Mesenchymal stem cell (in vitro differentiated cells and primary cell): ENCODE data around the gene TMEM91.

ENCODE experiments used
- DNase-seq: peaks from one replicate; pipeline ENCODE4 v3.0.0-alpha.2; 2013
- H2AFZ ChIP-seq: one replicate; pipeline ENCODE4 v1.6.1; 2013; ENCODE audit warnings: low read depth, mild to moderate bottlenecking, control low read depth, inconsistent platforms, low read length, moderate library complexity
- H2AK5ac ChIP-seq: 2 replicates; pipeline ENCODE4 v1.6.1; 2013; ENCODE audit warnings: low read length, moderate library complexity, mild to moderate bottlenecking, inconsistent platforms; ENCODE audit not compliant: severe bottlenecking
- H2BK120ac ChIP-seq: one replicate; pipeline ENCODE4 v1.6.1; 2013; ENCODE audit warnings: low read depth, mild to moderate bottlenecking, inconsistent platforms, low read length, moderate library complexity
- H2BK12ac ChIP-seq, 2 experiments: one replicate each; pipeline ENCODE4 v1.6.1; 2013; ENCODE audit warnings: inconsistent platforms in 2 of 2, low read length in 2 of 2, mild to moderate bottlenecking in 2 of 2, moderate library complexity in 2 of 2, control low read depth in 1 of 2
- H2BK15ac ChIP-seq: one replicate; pipeline ENCODE4 v1.6.1; 2013; ENCODE audit warnings: mild to moderate bottlenecking, low read depth, inconsistent platforms; ENCODE audit not compliant: poor library complexity, severe bottlenecking
- H2BK5ac ChIP-seq: 2 replicates; pipeline ENCODE4 v1.6.1; 2013; ENCODE audit warnings: low read depth, mild to moderate bottlenecking, low read length, control low read depth, inconsistent platforms; ENCODE audit not compliant: poor library complexity, severe bottlenecking
- H3K14ac ChIP-seq, 2 experiments: one replicate each; pipeline ENCODE4 v1.6.1; 2013; ENCODE audit warnings: inconsistent platforms in 2 of 2, low read length in 2 of 2, control low read depth in 1 of 2, mild to moderate bottlenecking in 1 of 2, moderate library complexity in 1 of 2
- H3K18ac ChIP-seq, 2 experiments: one replicate each; pipeline ENCODE4 v1.6.1; 2013; ENCODE audit warnings: inconsistent platforms in 2 of 2, low read length in 2 of 2, control low read depth in 1 of 2, low read depth in 1 of 2, mild to moderate bottlenecking in 1 of 2
- H3K23ac ChIP-seq, 2 experiments: one replicate each; pipeline ENCODE4 v1.6.1; 2013; ENCODE audit warnings: inconsistent platforms in 2 of 2, low read length in 2 of 2, mild to moderate bottlenecking in 2 of 2, moderate library complexity in 2 of 2, control low read depth in 1 of 2
- H3K27ac ChIP-seq: 2 replicates; pipeline ENCODE4 v1.5.1; 2013; ENCODE audit warnings: mild to moderate bottlenecking, moderate library complexity, low read length, control low read depth, inconsistent platforms; ENCODE audit not compliant: poor library complexity, severe bottlenecking
- H3K27me3 ChIP-seq, 2 experiments: 2 replicates each; pipeline versions ENCODE4 v1.6.1 to v1.7.0; 2013; ENCODE audit warnings: low read length in 2 of 2, mild to moderate bottlenecking in 2 of 2, moderate library complexity in 2 of 2, control low read depth in 1 of 2, inconsistent platforms in 1 of 2; ENCODE audit not compliant: control insufficient read depth in 1 of 2, insufficient read depth in 1 of 2
- H3K36me3 ChIP-seq, 2 experiments: 2 replicates each; pipeline versions ENCODE4 v1.6.1 to v1.7.0; 2013; ENCODE audit warnings: low read length in 2 of 2, control low read depth in 1 of 2, inconsistent platforms in 1 of 2, low read depth in 1 of 2, mild to moderate bottlenecking in 1 of 2; ENCODE audit not compliant: insufficient read depth in 2 of 2, control insufficient read depth in 1 of 2
- H3K4ac ChIP-seq, 2 experiments: one replicate each; pipeline ENCODE4 v1.6.1; 2013; ENCODE audit warnings: inconsistent platforms in 2 of 2, low read length in 2 of 2, mild to moderate bottlenecking in 2 of 2, moderate library complexity in 2 of 2, control low read depth in 1 of 2, low read depth in 1 of 2
- H3K4me1 ChIP-seq: 2 replicates; pipeline ENCODE4 v1.6.1; 2013; ENCODE audit warnings: low read depth, low read length, control low read depth; ENCODE audit not compliant: control insufficient read depth, insufficient read depth
- H3K4me2 ChIP-seq: 2 replicates; pipeline ENCODE4 v1.6.1; 2013; ENCODE audit warnings: low read length, mild to moderate bottlenecking, inconsistent platforms; ENCODE audit not compliant: poor library complexity, severe bottlenecking
- H3K4me3 ChIP-seq, 2 experiments: 2 replicates each; pipeline versions ENCODE4 v1.5.1 to v1.7.0; 2013; ENCODE audit warnings: low read length in 2 of 2, mild to moderate bottlenecking in 2 of 2, control low read depth in 1 of 2, low read depth in 1 of 2; ENCODE audit not compliant: insufficient read depth in 1 of 2
- H3K79me1 ChIP-seq: replicated peaks from 2 replicates; pipeline ENCODE4 v1.6.1; 2013; ENCODE audit warnings: mild to moderate bottlenecking, control low read depth, low read length, inconsistent platforms; ENCODE audit not compliant: poor library complexity, severe bottlenecking
- H3K9ac ChIP-seq: 2 replicates; pipeline ENCODE4 v1.7.0; 2013; ENCODE audit warnings: mild to moderate bottlenecking, low read length, moderate library complexity
- H3K9me3 ChIP-seq: 2 replicates; pipeline ENCODE4 v1.7.0; 2013; ENCODE audit warnings: mild to moderate bottlenecking, low read length; ENCODE audit not compliant: control insufficient read depth
- H4K8ac ChIP-seq: one replicate; pipeline ENCODE4 v1.6.1; 2013; ENCODE audit warnings: inconsistent platforms, mild to moderate bottlenecking, low read length, moderate library complexity
- H4K91ac ChIP-seq: one replicate; pipeline ENCODE4 v1.6.1; 2013; ENCODE audit warnings: mild to moderate bottlenecking, low read length, inconsistent platforms
- WGBS: methylation state at CpG from one replicate; pipeline ENCODE4 v1.1.7; 2013; ENCODE audit warnings: mixed read lengths; 5-methylcytosine and 5-hydroxymethylcytosine counted together

Gene TMEM91

DNA sequence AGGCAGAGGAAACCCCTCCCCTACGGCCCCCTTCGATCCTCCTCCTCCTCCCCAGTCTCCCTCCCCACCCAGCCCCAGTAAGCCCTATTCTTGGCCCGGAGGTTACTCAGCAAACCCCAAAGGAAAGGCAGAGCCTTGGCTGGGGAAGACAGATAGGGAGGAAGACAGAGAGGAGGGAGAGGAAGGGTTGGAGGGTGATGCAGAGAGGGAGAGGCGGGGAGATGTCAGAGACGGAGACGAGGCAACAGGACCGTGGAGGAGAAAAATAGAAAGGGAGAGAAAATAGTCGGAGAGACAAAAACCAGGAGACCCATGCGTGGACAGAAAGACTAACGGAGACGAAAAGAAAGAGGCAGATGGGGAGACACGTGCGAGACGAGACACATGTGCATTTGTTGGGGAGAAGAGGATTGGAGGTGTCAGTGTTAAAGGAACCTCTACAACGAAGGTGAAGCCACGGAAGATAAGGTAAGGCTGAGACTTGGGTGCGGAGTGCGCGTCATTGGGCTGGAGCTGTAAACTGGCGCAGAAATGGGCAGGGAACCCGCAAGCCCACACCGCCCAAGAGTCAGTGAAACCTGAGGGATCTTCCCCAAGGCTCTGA is 25.5 kb upstream of the TMEM91 start:
- peaks cover 22% of the 10 kb centered on the region for H3K79me1 ChIP-seq
- H3K4me3 ChIP-seq = peak overlapping the region; percentile 84 to 99
- H3K4ac ChIP-seq = peak overlapping the region in 1 of 2 experiments; percentile 26
- H2BK120ac ChIP-seq = no peak overlapping the region
- H4K8ac ChIP-seq = no peak overlapping the region
- peak overlapping the region in 1 of 2 experiments; percentile 88 for H3K14ac ChIP-seq
- H2AK5ac ChIP-seq = no peak overlapping the region
- peaks cover 14% of the 10 kb centered on the region for H3K4me1 ChIP-seq
- no peak overlapping the region for H4K91ac ChIP-seq
- peaks cover 16 to 17% of the 10 kb centered on the region in 2 experiments for H3K36me3 ChIP-seq
- H3K18ac ChIP-seq = peak overlapping the region in 1 of 2 experiments; percentile 69
- no peaks in the 10 kb centered on the region for H3K27me3 ChIP-seq
- H2BK15ac ChIP-seq = no peak overlapping the region
- 2% methylated on average over 20 of the region's 22 CpGs for WGBS
- no peak overlapping the region for H3K23ac ChIP-seq
- peak; percentile 35 for DNase-seq
- no peaks in the 10 kb centered on the region for H3K9me3 ChIP-seq
- no peak overlapping the region for H2BK5ac ChIP-seq
- H2BK12ac ChIP-seq = peak overlapping the region in 1 of 2 experiments; percentile 70
- H3K27ac ChIP-seq = peak overlapping the region; percentile 15
- H2AFZ ChIP-seq = no peak overlapping the region
- H3K9ac ChIP-seq = peak overlapping the region; percentile 90
- peak overlapping the region; percentile 98 for H3K4me2 ChIP-seq

DNA sequence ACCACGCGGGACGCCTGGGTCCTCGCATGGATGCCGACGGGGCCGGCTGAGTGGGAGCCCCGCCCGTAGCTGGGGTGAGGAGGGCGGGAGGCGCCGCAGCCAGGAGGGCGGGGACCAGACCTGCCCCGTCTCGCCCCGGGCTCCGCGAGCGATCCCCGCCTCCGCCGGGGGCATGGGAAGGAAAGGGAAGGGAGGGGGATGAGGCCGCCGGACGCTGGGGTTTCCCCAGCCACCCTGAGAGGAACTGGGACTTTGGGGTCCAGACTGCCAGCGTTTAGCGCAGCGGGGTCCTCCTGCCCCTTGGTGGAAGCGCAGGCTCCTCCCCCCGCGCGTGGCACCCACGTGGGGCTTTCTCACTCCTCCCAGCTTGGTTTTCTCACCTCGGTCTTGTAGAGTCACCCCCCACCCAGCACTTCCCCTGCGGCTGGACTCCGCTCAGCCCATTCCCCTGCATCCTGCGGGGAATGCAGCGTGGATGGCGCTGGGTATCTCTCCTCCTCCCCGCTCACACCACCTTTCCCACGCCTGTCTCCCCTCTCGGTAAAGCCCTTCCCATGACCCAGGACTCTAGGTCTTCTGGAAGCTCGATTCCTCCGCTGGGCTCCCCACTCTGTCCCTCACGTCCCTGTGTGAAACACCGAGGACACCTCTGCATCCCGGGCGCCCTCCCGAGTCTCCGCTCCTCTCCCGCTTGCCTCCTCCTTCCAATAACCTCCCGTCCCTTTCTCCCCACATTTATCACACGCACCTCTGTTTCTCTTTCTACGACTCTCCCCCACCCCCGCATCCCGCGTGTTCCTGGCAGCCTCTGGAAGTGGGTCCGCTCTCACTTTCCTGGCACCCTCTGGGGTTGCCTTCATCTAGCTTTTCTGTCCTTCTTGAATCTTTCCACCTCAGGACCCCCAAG is 24.7 kb upstream of the TMEM91 start:
- Histone ChIP-seq H3K27me3 (no peaks in the 10 kb centered on the region), H2BK5ac (no peak overlapping the region), H3K27ac (peak overlapping the region; percentile 19), H3K4ac (peak overlapping the region; percentile 2 to 40), H3K79me1 (peaks cover 18% of the 10 kb centered on the region), H2AFZ (no peak overlapping the region), H2BK12ac (peak overlapping the region in 1 of 2 experiments; percentile 73), H4K8ac (no peak overlapping the region), H3K18ac (peak overlapping the region; percentile 28 to 87), H3K23ac (peak overlapping the region in 1 of 2 experiments; percentile 99), H2BK15ac (no peak overlapping the region), H2BK120ac (no peak overlapping the region), H3K9me3 (no peaks in the 10 kb centered on the region), H3K4me2 (peak overlapping the region; percentile 98), H4K91ac (no peak overlapping the region), H3K9ac (peak overlapping the region; percentile 90), H3K36me3 (peaks cover 11 to 17% of the 10 kb centered on the region in 2 experiments), H3K4me3 (peak overlapping the region; percentile 84 to 99), H3K14ac (peak overlapping the region in 1 of 2 experiments; percentile 96), H3K4me1 (peaks cover 14% of the 10 kb centered on the region), H2AK5ac (no peak overlapping the region)
- WGBS = under 1% methylated on average over 54 of the region's 58 CpGs
- DNase-seq = peak; percentile 75

DNA sequence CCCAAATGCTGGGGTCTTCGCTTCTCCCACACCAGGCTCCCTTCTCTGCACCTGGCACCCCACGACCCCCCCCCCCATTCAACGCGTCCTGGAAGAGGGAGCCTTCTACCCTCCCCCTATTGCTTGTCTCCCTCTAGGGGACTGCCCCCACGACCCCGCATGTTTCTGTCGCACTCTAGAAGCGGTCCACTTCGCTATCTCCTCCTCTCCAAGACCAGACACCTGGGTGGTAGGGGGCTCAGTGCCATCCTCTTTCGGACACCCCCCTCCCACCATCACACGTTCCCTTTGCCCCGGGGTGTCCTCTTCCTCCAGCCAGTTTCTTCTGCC is 24.1 kb upstream of the TMEM91 start:
- peak overlapping the region; percentile 84 to 99 for H3K4me3 ChIP-seq
- H3K27me3 ChIP-seq = no peaks in the 10 kb centered on the region
- peak overlapping the region in 1 of 2 experiments; percentile 84 for H3K4ac ChIP-seq
- H3K79me1 ChIP-seq = peaks cover 18% of the 10 kb centered on the region
- peak overlapping the region; percentile 48 to 87 for H3K18ac ChIP-seq
- H3K14ac ChIP-seq = peak overlapping the region in 1 of 2 experiments; percentile 82
- H3K36me3 ChIP-seq = peaks cover 7 to 15% of the 10 kb centered on the region in 2 experiments
- H3K23ac ChIP-seq = peak overlapping the region in 1 of 2 experiments; percentile 99
- peaks cover 14% of the 10 kb centered on the region for H3K4me1 ChIP-seq
- peak; percentile 16 for DNase-seq
- H4K91ac ChIP-seq = no peak overlapping the region
- H2BK12ac ChIP-seq = peak overlapping the region in 1 of 2 experiments; percentile 83
- no peak overlapping the region for H2BK5ac ChIP-seq
- no peak overlapping the region for H2AFZ ChIP-seq
- peak overlapping the region; percentile 93 for H2BK120ac ChIP-seq
- WGBS = 1% methylated on average over 12 of the region's 12 CpGs
- H3K9ac ChIP-seq = peak overlapping the region; percentile 90
- H2BK15ac ChIP-seq = no peak overlapping the region
- no peaks in the 10 kb centered on the region for H3K9me3 ChIP-seq
- no peak overlapping the region for H3K27ac ChIP-seq
- H4K8ac ChIP-seq = peak overlapping the region; percentile 31
- H2AK5ac ChIP-seq = no peak overlapping the region
- H3K4me2 ChIP-seq = peak overlapping the region; percentile 98
